IMR-90 (cell line): Measurements from ENCODE around the gene GRIN1. TPM values are rescaled to one million over a fixed set of nuclear protein-coding genes. Genes with fewer than 3 reads are reported as not detected.

Source experiments
- ATAC-seq: fragments of 200-7000 bp; cut with Tn5 transposase; 2 replicates; pipeline ENCODE4 v1.9.1; 2020; ENCODE audit warnings: low read depth, mild to moderate bottlenecking, moderate library complexity
- BruUV-seq: library from RNA; stranded (reverse); fragments of 400-500 nt; replicated peaks from 2 replicates; lab custom pipeline; 2021; lab: Mats Ljungman, UMichigan
- CTCF ChIA-PET: fragments of 300-600 bp; formaldehyde crosslinking; extraction: SDS; loops from one replicate; lab custom pipeline; 2021; ENCODE audit warnings: antibody characterized with exemption; lab: Yijun Ruan, JAX
- POLR2A ChIA-PET: fragments of 300-600 bp; sonication (Branson Sonifier 250); formaldehyde crosslinking; loops from one replicate; lab custom pipeline; 2022; ENCODE audit warnings: antibody characterized with exemption; ENCODE audit not compliant: unreplicated experiment; lab: Charles Lee
- DNase-seq: peaks from one replicate; pipeline ENCODE4 v3.0.0; 2013
- H2AFZ ChIP-seq: replicated peaks from 2 replicates; pipeline ENCODE3; 2013; ENCODE audit warnings: low read length, mild to moderate bottlenecking; ENCODE audit not compliant: poor library complexity
- H2AK5ac ChIP-seq: 2 replicates; pipeline ENCODE4 v1.6.1; 2013; ENCODE audit warnings: low read depth, low read length, inconsistent platforms
- H2AK9ac ChIP-seq: replicated peaks from 2 replicates; pipeline ENCODE3; 2013; ENCODE audit warnings: mild to moderate bottlenecking, low read depth, low read length, moderate library complexity; ENCODE audit not compliant: poor library complexity
- H2BK120ac ChIP-seq: 2 replicates; pipeline ENCODE4 v1.6.1; 2013; ENCODE audit warnings: low read depth, low read length, inconsistent platforms
- H2BK15ac ChIP-seq: 3 replicates; pipeline ENCODE4 v1.6.1; 2013; ENCODE audit warnings: low read depth, low read length, inconsistent platforms
- H2BK20ac ChIP-seq: 2 replicates; pipeline ENCODE4 v1.6.1; 2013; ENCODE audit warnings: low read depth, mild to moderate bottlenecking, inconsistent platforms, low read length, moderate library complexity
- H2BK5ac ChIP-seq: 2 replicates; pipeline ENCODE4 v1.6.1; 2013; ENCODE audit warnings: mild to moderate bottlenecking, low read depth, low read length, inconsistent platforms; ENCODE audit not compliant: poor library complexity, severe bottlenecking
- H3K14ac ChIP-seq: replicated peaks from 2 replicates; pipeline ENCODE4 v1.6.1; 2013; ENCODE audit warnings: low read depth, low read length, inconsistent platforms
- H3K18ac ChIP-seq: 2 replicates; pipeline ENCODE4 v1.6.1; 2013; ENCODE audit warnings: low read depth, low read length, control low read depth
- H3K23ac ChIP-seq: 2 replicates; pipeline ENCODE4 v1.6.1; 2013; ENCODE audit warnings: low read depth, low read length, inconsistent platforms
- H3K27ac ChIP-seq: 2 replicates; pipeline ENCODE4 v1.5.1; 2013; ENCODE audit warnings: mild to moderate bottlenecking, control low read depth, low read length; ENCODE audit not compliant: insufficient read depth
- H3K27me3 ChIP-seq: 2 replicates; pipeline ENCODE4 v1.6.1; 2013; ENCODE audit warnings: low read length; ENCODE audit not compliant: control insufficient read depth, insufficient read depth
- H3K36me3 ChIP-seq: 2 replicates; pipeline ENCODE4 v1.6.1; 2013; ENCODE audit warnings: low read length, mixed read lengths; ENCODE audit not compliant: control insufficient read depth, insufficient read depth
- H3K4ac ChIP-seq: 2 replicates; pipeline ENCODE4 v1.6.1; 2013; ENCODE audit warnings: low read depth, low read length, inconsistent platforms
- H3K4me1 ChIP-seq: 2 replicates; pipeline ENCODE4 v1.6.1; 2013; ENCODE audit warnings: low read length, mixed read lengths; ENCODE audit not compliant: control insufficient read depth, insufficient read depth
- H3K4me2 ChIP-seq: 2 replicates; pipeline ENCODE4 v1.6.1; 2013; ENCODE audit warnings: low read depth, mild to moderate bottlenecking, control low read depth, low read length, moderate library complexity
- H3K4me3 ChIP-seq: 2 replicates; pipeline ENCODE4 v1.5.1; 2013; ENCODE audit warnings: low read depth, mild to moderate bottlenecking, control low read depth, low read length, moderate library complexity; ENCODE audit not compliant: insufficient read depth
- H3K56ac ChIP-seq: 2 replicates; pipeline ENCODE4 v1.6.1; 2013; ENCODE audit warnings: low read length, inconsistent platforms; ENCODE audit not compliant: insufficient read depth; ENCODE audit errors: extremely low read depth
- H3K79me1 ChIP-seq, 2 experiments: 2 replicates each; pipeline ENCODE4 v1.6.1; 2013; ENCODE audit warnings: low read length in 2 of 2, inconsistent platforms in 1 of 2, low read depth in 1 of 2
- H3K9ac ChIP-seq: 2 replicates; pipeline ENCODE4 v1.6.1; 2013; ENCODE audit warnings: low read depth, low read length, control low read depth
- H3K9me1 ChIP-seq: 2 replicates; pipeline ENCODE4 v1.6.1; 2013; ENCODE audit warnings: low read length, inconsistent platforms; ENCODE audit not compliant: insufficient read depth
- H3K9me3 ChIP-seq: 2 replicates; pipeline ENCODE4 v1.6.1; 2013; ENCODE audit warnings: low read length; ENCODE audit not compliant: control insufficient read depth, insufficient read depth
- H4K20me1 ChIP-seq: 2 replicates; pipeline ENCODE4 v1.6.1; 2013; ENCODE audit warnings: low read length, inconsistent platforms; ENCODE audit not compliant: insufficient read depth
- H4K5ac ChIP-seq: 2 replicates; pipeline ENCODE4 v1.6.1; 2013; ENCODE audit warnings: mild to moderate bottlenecking, low read depth, low read length, control low read depth
- H4K8ac ChIP-seq, 2 experiments: 2 replicates each; pipeline ENCODE4 v1.6.1; 2013; ENCODE audit warnings: low read depth in 2 of 2, low read length in 2 of 2, control low read depth in 1 of 2, inconsistent platforms in 1 of 2
- H4K91ac ChIP-seq: 2 replicates; pipeline ENCODE4 v1.6.1; 2013; ENCODE audit warnings: low read depth, low read length, inconsistent platforms; ENCODE audit not compliant: insufficient read depth
- CHD1 ChIP-seq: IDR thresholded peaks from 2 replicates; pipeline ENCODE4 v1.6.1; 2012; ENCODE audit warnings: low read depth, low read length, improper control_type of control experiment
- MAFK ChIP-seq: IDR thresholded peaks from 2 replicates; pipeline ENCODE4 v1.6.1; 2012; ENCODE audit warnings: low read depth, low read length, improper control_type of control experiment
- MXI1 ChIP-seq: IDR thresholded peaks from 2 replicates; pipeline ENCODE4 v1.6.1; 2012; ENCODE audit warnings: low read depth, mild to moderate bottlenecking, low read length, moderate library complexity, borderline replicate concordance
- NFE2L2 ChIP-seq: fragments of 150-350 bp; IDR thresholded peaks from 2 replicates; pipeline ENCODE4 v1.6.1; 2016; ENCODE audit warnings: low read depth, mild to moderate bottlenecking, low read length
- POLR2A ChIP-seq: IDR thresholded peaks from 2 replicates; pipeline ENCODE4 v1.6.1; 2012; ENCODE audit warnings: mild to moderate bottlenecking, low read depth, low read length
- RCOR1 ChIP-seq: IDR thresholded peaks from 2 replicates; pipeline ENCODE4 v1.6.1; 2012; ENCODE audit warnings: mild to moderate bottlenecking, low read length, improper control_type of control experiment; ENCODE audit not compliant: insufficient replicate concordance
- WGBS, 2 experiments: methylation state at CpG; one replicate each; pipeline versions ENCODE4 v1.1.5 to v1.1.7; 2013; ENCODE audit warnings: missing lambda C conversion rate in 2 of 2; ENCODE audit not compliant: insufficient read length in 1 of 2; ENCODE audit errors: extremely low coverage in 2 of 2; 5-methylcytosine and 5-hydroxymethylcytosine counted together
- dilution Hi-C: fragments of 300-500 bp; cut with HindIII; formaldehyde crosslinking; loops from one replicate; pipeline ENCODE4 v1.14.3; 2018; ENCODE audit warnings: low sequenced_read_pairs; ENCODE audit not compliant: unreplicated experiment
- in situ Hi-C: fragments of 300-500 bp; cut with MboI; formaldehyde crosslinking; loops from 3 replicates; pipeline ENCODE4 v1.14.3; 2019; ENCODE audit warnings: low sequenced_read_pairs, inconsistent platforms, mixed read lengths
- intact Hi-C: fragments of 100-400 bp; cut with micrococcal nuclease; formaldehyde crosslinking; loops from 2 replicates; pipeline ENCODE4 v1.10.0; 2022
- polyA plus RNA-seq, 3 experiments: library from polyadenylated mRNA; depleted of rRNA; stranded (reverse); fragments of >200 nt; gene quantifications; 2 replicates each; pipeline ENCODE4 v1.2.3, GENCODE V29; 2012; ENCODE audit warnings: low replicate concordance in 1 of 3
- total RNA-seq: library from RNA; depleted of rRNA; stranded (reverse); fragments of >200 nt; gene quantifications from 2 replicates; pipeline ENCODE4 v1.2.3, GENCODE V29; 2012

Gene GRIN1
- total and polyA plus RNA-seq, 2 of the 4 experiments (the other 2 are of a cell fraction) = 0.09 TPM; not detected in 1

- no peak overlapping the region for H3K9ac ChIP-seq
- H3K56ac ChIP-seq = no peak overlapping the region
- no peaks in the 10 kb centered on the region for H3K79me1 ChIP-seq
- no peak overlapping the region for H2AK9ac ChIP-seq
- H4K20me1 ChIP-seq = 0 out of 2 replicates have a peak, but pooled peaks cover 5% of the 10 kb centered on the region
- H3K18ac ChIP-seq = no peak overlapping the region
- intact Hi-C loops (no loop called here), dilution Hi-C loops (no loop called here), in situ Hi-C loops (no loop called here)
- H2AFZ ChIP-seq = no peak overlapping the region
- no peak overlapping the region for H2BK20ac ChIP-seq
- no peak overlapping the region for H3K4ac ChIP-seq
- H3K36me3 ChIP-seq = no peaks in the 10 kb centered on the region
- no peak overlapping the region for H2BK5ac ChIP-seq
- H3K9me3 ChIP-seq = no peaks in the 10 kb centered on the region
- no peak overlapping the region for H4K5ac ChIP-seq
- no peak overlapping the region for H3K4me3 ChIP-seq
- H4K91ac ChIP-seq = no peak overlapping the region
- no peak overlapping the region for H3K23ac ChIP-seq
- no peak overlapping the region for H2AK5ac ChIP-seq
- DNase-seq (no peak), ATAC-seq (no peak)
- BruUV-seq = no TSS peak
- no peak overlapping the region for H2BK15ac ChIP-seq
- ChIA-PET POLR2A (no interaction called here), CTCF (no interaction called here)
- no peak overlapping the region for H3K27ac ChIP-seq
- H3K27me3 ChIP-seq = peaks cover 81% of the 10 kb centered on the region
- H3K4me2 ChIP-seq = no peak overlapping the region
- no peak overlapping the region for H3K14ac ChIP-seq
- no peak overlapping the region for H2BK120ac ChIP-seq
- whole genome bisulfite sequencing, 2 experiments = 82% methylated on average over 12 of the region's 17 CpGs; no CpG with 5 or more reads in 1 of the 2 experiments
- TF ChIP-seq MAFK (no peak), POLR2A (no peak), NFE2L2 (no peak), CHD1 (no peak), MXI1 (no peak), RCOR1 (no peak)
- H3K9me1 ChIP-seq = no peaks in the 10 kb centered on the region
- peaks cover 2% of the 10 kb centered on the region; the same call in 1 of the 2 replicates for H3K4me1 ChIP-seq
- H4K8ac ChIP-seq = no peak overlapping the region
These were observed 21.1 kb downstream of the GRIN1 start for GRCh38 chr9:137160054-137160425.
